Smooth muscle cell (in vitro differentiated cells): ENCODE data around the gene CNTN2. TPM values are rescaled to one million over a fixed set of nuclear protein-coding genes. Genes with fewer than 3 reads are reported as not detected.

Experiments
- DNase-seq: peaks from one replicate; lab custom pipeline; 2025; ENCODE audit not compliant: unreplicated experiment; lab: John Stamatoyannopoulos, UW
- H2AFZ ChIP-seq: fragments of 200-600 bp; sonication (generic); 2 replicates; pipeline ENCODE4 v1.6.0; 2016; ENCODE audit warnings: antibody characterized with exemption, low read depth, mild to moderate bottlenecking
- H3F3A ChIP-seq: fragments of 200-600 bp; sonication (generic); 2 replicates; pipeline ENCODE4 v1.6.0; 2017; ENCODE audit warnings: antibody characterized with exemption, low read depth
- H3K27ac ChIP-seq: fragments of 200-600 bp; sonication (generic); 2 replicates; pipeline ENCODE4 v1.5.1; 2016; ENCODE audit warnings: low read depth, mild to moderate bottlenecking
- H3K27me3 ChIP-seq: fragments of 200-600 bp; sonication (generic); 2 replicates; pipeline ENCODE4 v1.6.1; 2016; ENCODE audit warnings: low read depth, mild to moderate bottlenecking
- H3K36me3 ChIP-seq: fragments of 200-600 bp; sonication (generic); 2 replicates; pipeline ENCODE4 v1.5.1; 2016; ENCODE audit warnings: low read depth
- H3K4me1 ChIP-seq: fragments of 200-600 bp; sonication (generic); 2 replicates; pipeline ENCODE4 v1.5.1; 2016; ENCODE audit warnings: low read depth
- H3K4me2 ChIP-seq: fragments of 200-600 bp; sonication (generic); 2 replicates; pipeline ENCODE4 v1.6.0; 2016; ENCODE audit warnings: mild to moderate bottlenecking
- H3K4me3 ChIP-seq: fragments of 200-600 bp; sonication (generic); 2 replicates; pipeline ENCODE4 v1.5.1; 2016; ENCODE audit warnings: mild to moderate bottlenecking
- H3K79me2 ChIP-seq: fragments of 200-600 bp; sonication (generic); 2 replicates; pipeline ENCODE4 v1.6.0; 2016; ENCODE audit warnings: low read depth, mild to moderate bottlenecking
- H3K9ac ChIP-seq: fragments of 200-600 bp; sonication (generic); 2 replicates; pipeline ENCODE4 v1.6.0; 2016; ENCODE audit warnings: low read depth
- H3K9me3 ChIP-seq: fragments of 200-600 bp; sonication (generic); replicated peaks from 2 replicates; pipeline ENCODE4 v1.5.1; 2016; ENCODE audit warnings: low read depth
- H4K20me1 ChIP-seq: fragments of 200-600 bp; sonication (generic); 2 replicates; pipeline ENCODE4 v1.6.0; 2016; ENCODE audit warnings: low read depth
- WGBS: methylation state at CpG from one replicate; pipeline ENCODE4 v1.1.7; 2016; ENCODE audit warnings: low lambda C conversion rate; 5-methylcytosine and 5-hydroxymethylcytosine counted together
- polyA plus RNA-seq: library from polyadenylated mRNA; unstranded; fragments of >200 nt; fragmentation: Nextera tagmentation; extraction: Ambion mirVana; gene quantifications from 2 replicates; pipeline ENCODE4 v1.2.1, GENCODE V29; 2016
- total RNA-seq: library from RNA; depleted of rRNA; stranded (reverse); fragments of >200 nt; gene quantifications from 2 replicates; pipeline ENCODE4 v1.2.3, GENCODE V29; 2014
- TF ChIP-seq, protein P1 (sequence below): fragments of 200-600 bp; sonication (generic); IDR thresholded peaks from 2 replicates; pipeline ENCODE4 v1.5.1; 2017; ENCODE audit warnings: borderline replicate concordance, mild to moderate bottlenecking, antibody characterized with exemption; ENCODE audit not compliant: insufficient read depth, poor library complexity, severe bottlenecking

CNTN2 gene
- total and polyA plus RNA-seq, 2 experiments from 2014 or later = not detected

DNA sequence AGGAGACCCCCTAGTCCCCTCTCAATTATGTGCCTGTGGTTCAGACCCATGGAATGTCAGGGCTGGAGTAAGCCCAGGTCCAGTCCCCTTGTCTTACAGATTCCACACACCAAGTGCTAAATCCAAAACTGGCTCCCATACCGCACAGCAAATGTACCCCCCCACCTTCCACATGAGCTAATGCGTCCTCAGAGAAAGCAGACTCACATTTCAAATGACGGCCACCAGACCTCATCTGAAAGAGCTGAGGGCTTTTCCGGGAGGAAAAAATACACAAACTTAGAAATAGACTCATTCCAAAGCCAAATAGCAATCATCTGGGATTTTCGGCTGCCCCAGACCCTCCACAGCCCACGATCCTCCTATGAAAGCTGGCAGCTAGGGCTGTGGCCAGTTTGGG lies 12.8 kb upstream of the CNTN2 start:
- no peaks in the 10 kb centered on the region for H3K36me3 ChIP-seq
- WGBS = 90% methylated on average over 6 of the region's 6 CpGs

DNA sequence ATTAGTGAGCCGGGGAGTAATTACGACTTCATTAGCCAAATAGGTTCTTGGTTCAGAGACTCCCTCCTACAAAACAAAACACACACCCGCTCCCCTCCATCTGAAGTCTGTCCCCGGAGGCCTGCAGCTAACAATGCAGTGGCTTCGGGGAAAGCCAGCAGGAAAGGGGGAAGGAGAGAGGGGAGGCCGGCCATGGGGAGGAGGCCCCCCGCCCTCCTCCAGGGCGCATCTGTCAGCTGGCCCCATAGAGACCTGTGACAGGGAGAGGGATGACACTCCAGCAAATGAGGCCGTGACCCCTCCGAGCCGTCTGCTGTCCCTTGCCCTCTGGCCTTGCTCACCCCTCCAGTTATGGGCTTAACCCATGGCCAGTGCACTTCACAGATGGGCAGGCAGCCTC lies 12.1 kb upstream of the CNTN2 start:
- peaks cover 36% of the 10 kb centered on the region for H3K4me1 ChIP-seq
- no peak overlapping the region for H3K9ac ChIP-seq
- no peak overlapping the region for H3K4me3 ChIP-seq
- H3K4me2 ChIP-seq = no peak overlapping the region
- H3K27ac ChIP-seq = no peak overlapping the region
- H3K79me2 ChIP-seq = no peaks in the 10 kb centered on the region
- H3K27me3 ChIP-seq = peaks cover 36% of the 10 kb centered on the region
- no peaks in the 10 kb centered on the region for H3F3A ChIP-seq
- H4K20me1 ChIP-seq = no peaks in the 10 kb centered on the region
- H2AFZ ChIP-seq = no peak overlapping the region
- H3K9me3 ChIP-seq = no peaks in the 10 kb centered on the region
- no peaks in the 10 kb centered on the region for H3K36me3 ChIP-seq
- TF ChIP-seq, protein P1, sequence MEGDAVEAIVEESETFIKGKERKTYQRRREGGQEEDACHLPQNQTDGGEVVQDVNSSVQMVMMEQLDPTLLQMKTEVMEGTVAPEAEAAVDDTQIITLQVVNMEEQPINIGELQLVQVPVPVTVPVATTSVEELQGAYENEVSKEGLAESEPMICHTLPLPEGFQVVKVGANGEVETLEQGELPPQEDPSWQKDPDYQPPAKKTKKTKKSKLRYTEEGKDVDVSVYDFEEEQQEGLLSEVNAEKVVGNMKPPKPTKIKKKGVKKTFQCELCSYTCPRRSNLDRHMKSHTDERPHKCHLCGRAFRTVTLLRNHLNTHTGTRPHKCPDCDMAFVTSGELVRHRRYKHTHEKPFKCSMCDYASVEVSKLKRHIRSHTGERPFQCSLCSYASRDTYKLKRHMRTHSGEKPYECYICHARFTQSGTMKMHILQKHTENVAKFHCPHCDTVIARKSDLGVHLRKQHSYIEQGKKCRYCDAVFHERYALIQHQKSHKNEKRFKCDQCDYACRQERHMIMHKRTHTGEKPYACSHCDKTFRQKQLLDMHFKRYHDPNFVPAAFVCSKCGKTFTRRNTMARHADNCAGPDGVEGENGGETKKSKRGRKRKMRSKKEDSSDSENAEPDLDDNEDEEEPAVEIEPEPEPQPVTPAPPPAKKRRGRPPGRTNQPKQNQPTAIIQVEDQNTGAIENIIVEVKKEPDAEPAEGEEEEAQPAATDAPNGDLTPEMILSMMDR = no peak
- DNase-seq = no peak
- 75% methylated on average over 9 of the region's 11 CpGs for WGBS

More for the DNA sequence above, 12.8 kb upstream of the CNTN2 start:
- DNase-seq = no peak
- Histone ChIP-seq H3K4me3 (no peak overlapping the region), H3K9ac (no peak overlapping the region), H2AFZ (no peak overlapping the region), H3K9me3 (no peaks in the 10 kb centered on the region), H3K4me2 (no peak overlapping the region), H3K27ac (no peak overlapping the region), H4K20me1 (no peaks in the 10 kb centered on the region), H3K4me1 (peaks cover 43% of the 10 kb centered on the region), H3K79me2 (no peaks in the 10 kb centered on the region), H3K27me3 (peaks cover 36% of the 10 kb centered on the region), H3F3A (no peaks in the 10 kb centered on the region)
- TF ChIP-seq, protein P1 = no peak

DNA sequence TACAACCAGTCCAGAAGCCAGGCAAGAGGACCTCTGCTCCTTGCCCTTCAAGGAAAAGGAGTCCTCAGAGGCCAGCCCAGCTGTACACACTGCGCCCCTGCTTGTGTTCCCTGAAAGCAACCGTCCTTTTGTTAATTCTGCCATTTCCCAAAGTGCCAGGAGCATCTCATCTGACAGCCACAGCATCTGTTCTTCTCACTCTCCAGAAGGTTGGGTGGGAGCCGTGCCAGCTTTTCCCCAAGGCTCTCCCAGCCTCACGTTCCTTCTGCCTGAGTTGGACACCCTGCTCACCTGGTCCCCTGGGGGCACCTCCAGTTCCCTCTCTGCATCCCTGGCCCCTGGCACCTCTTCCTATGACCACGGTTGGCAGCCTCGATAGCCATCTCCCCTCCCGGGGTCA lies 10.5 kb upstream of the CNTN2 start:
- H3K4me3 ChIP-seq = no peak overlapping the region
- H2AFZ ChIP-seq = no peak overlapping the region
- no peaks in the 10 kb centered on the region for H3K36me3 ChIP-seq
- H3K9me3 ChIP-seq = no peaks in the 10 kb centered on the region
- H3K79me2 ChIP-seq = no peaks in the 10 kb centered on the region
- peaks cover 34% of the 10 kb centered on the region for H3K27me3 ChIP-seq
- H3K9ac ChIP-seq = no peak overlapping the region
- no peak overlapping the region for H3K4me2 ChIP-seq
- peaks cover 26% of the 10 kb centered on the region for H3K4me1 ChIP-seq
- 84% methylated on average over 7 of the region's 7 CpGs for WGBS
- TF ChIP-seq, protein P1 = no peak
- H3F3A ChIP-seq = no peaks in the 10 kb centered on the region
- DNase-seq = no peak
- no peak overlapping the region for H3K27ac ChIP-seq
- H4K20me1 ChIP-seq = no peaks in the 10 kb centered on the region

DNA sequence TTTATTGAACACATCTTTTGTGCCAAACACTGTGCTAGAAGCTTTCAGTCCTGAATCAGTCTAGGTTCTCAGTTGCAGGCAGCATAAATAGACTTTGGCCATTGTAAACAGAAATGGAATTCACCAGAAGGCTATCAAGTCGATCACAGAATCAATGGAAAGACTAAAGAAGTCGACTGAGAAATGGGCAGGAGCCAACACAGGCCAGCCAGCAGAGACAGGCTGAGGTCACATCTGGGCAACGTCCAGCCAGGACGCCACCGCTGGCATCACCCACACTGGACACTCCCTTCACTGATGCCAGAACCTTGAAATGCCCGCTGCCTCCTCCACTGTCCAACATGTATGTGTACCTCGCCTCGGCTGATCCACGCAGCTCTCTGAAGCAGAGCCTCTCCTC lies 5.5 kb upstream of the CNTN2 start:
- 94% methylated on average over 9 of the region's 9 CpGs for whole genome bisulfite sequencing
- H3K36me3 ChIP-seq = no peaks in the 10 kb centered on the region
- TF ChIP-seq, protein P1 = no peak
- H3K4me2 ChIP-seq = no peak overlapping the region
- DNase-seq = no peak
- peaks cover under 1% of the 10 kb centered on the region for H3K4me1 ChIP-seq
- no peaks in the 10 kb centered on the region for H3F3A ChIP-seq
- no peak overlapping the region for H3K27ac ChIP-seq
- H3K79me2 ChIP-seq = no peaks in the 10 kb centered on the region
- no peaks in the 10 kb centered on the region for H3K9me3 ChIP-seq
- H3K9ac ChIP-seq = no peak overlapping the region
- no peak overlapping the region for H3K4me3 ChIP-seq
- H3K27me3 ChIP-seq = peaks cover 57% of the 10 kb centered on the region
- H4K20me1 ChIP-seq = no peaks in the 10 kb centered on the region
- H2AFZ ChIP-seq = no peak overlapping the region
